ENCODE results near the gene SLX4IP. TPM values are rescaled to one million over a fixed set of nuclear protein-coding genes. Genes with fewer than 3 reads are reported as not detected.

The SLX4IP gene
- polyA plus RNA-seq, 2 of the 4 experiments (the other 2 are of a cell fraction): 3.4 to 7.5 TPM

DNA sequence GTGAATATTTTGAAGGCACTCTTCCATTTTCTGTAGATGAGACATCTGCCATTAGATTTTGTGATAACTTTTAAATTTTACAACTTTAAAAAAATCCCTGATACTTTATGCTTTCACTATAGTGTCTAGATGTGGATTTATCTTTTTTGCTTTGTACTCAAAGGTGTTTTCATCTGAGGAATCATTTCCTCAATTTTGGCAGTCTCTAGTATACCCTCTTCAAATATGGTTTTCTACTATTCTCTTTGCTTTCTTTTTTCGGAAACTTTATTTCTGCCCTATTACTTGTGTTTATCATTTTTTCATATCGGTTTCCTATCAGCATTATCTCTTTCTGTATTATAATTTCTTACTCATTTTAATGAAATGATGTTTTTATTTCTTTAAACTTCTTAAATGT is 62.2 kb downstream of the SLX4IP start (continued):
- TF ChIP-seq, protein P1, sequence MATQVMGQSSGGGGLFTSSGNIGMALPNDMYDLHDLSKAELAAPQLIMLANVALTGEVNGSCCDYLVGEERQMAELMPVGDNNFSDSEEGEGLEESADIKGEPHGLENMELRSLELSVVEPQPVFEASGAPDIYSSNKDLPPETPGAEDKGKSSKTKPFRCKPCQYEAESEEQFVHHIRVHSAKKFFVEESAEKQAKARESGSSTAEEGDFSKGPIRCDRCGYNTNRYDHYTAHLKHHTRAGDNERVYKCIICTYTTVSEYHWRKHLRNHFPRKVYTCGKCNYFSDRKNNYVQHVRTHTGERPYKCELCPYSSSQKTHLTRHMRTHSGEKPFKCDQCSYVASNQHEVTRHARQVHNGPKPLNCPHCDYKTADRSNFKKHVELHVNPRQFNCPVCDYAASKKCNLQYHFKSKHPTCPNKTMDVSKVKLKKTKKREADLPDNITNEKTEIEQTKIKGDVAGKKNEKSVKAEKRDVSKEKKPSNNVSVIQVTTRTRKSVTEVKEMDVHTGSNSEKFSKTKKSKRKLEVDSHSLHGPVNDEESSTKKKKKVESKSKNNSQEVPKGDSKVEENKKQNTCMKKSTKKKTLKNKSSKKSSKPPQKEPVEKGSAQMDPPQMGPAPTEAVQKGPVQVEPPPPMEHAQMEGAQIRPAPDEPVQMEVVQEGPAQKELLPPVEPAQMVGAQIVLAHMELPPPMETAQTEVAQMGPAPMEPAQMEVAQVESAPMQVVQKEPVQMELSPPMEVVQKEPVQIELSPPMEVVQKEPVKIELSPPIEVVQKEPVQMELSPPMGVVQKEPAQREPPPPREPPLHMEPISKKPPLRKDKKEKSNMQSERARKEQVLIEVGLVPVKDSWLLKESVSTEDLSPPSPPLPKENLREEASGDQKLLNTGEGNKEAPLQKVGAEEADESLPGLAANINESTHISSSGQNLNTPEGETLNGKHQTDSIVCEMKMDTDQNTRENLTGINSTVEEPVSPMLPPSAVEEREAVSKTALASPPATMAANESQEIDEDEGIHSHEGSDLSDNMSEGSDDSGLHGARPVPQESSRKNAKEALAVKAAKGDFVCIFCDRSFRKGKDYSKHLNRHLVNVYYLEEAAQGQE (IDR thresholded peaks at IDR 0.05): no peak
- TF ChIP-seq KDM5A (IDR thresholded peaks at IDR 0.05) (no peak), MAFK (IDR thresholded peaks at IDR 0.05; ENCODE audit: partially characterized antibody) (no peak)

DNA sequence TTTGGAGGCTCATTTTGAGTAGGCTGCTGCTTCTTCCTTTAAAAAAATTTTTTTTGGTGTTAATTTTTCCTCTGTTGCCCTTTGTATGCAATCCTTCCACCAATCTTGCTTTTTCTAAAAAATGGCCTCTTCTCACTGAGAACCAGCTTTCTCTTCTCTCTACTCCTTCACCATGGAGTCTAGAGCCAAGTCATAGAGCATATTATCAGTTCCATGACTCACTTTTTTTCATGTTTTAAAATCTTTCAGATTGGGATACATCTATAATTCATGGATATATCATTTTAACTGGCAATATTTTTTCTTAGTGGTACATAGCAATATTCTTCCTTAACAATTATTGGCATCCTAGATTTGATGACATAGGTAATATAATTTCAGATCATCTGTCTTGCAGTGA is 62.7 kb downstream of the SLX4IP start:
- ATAC-seq (no peak), DNase-seq (ENCODE audit: low read depth in 1 of 2, low spot score in 1 of 2) (no peak), FAIRE-seq (peak; percentile 74)
- POLR2A ChIA-PET: no interaction called here
- H3K4me2 ChIP-seq: no peak overlapping the region
- H3K9me3 ChIP-seq: no peaks in the 10 kb centered on the region
- H3K4me1 ChIP-seq: peaks cover 14% of the 10 kb centered on the region; the same call in 2 of the 3 replicates
- CTCF ChIA-PET: interaction anchor here (0.9 to 1.0 kb wide), 2 partner anchors 55 to 79 kb away, joined by 3 read pairs; no protein-coding TSS in a partner anchor
- peak; percentile 27 for TF ChIP-seq MAFK (IDR thresholded peaks at IDR 0.05; ENCODE audit: partially characterized antibody)
- TF ChIP-seq JUN (IDR thresholded peaks at IDR 0.05): no peak
- no peak overlapping the region for H3K4me3 ChIP-seq
- peak overlapping the region in 1 of 2 experiments; percentile 36; a peak in 2 of 6 replicates for H3K27ac ChIP-seq

DNA sequence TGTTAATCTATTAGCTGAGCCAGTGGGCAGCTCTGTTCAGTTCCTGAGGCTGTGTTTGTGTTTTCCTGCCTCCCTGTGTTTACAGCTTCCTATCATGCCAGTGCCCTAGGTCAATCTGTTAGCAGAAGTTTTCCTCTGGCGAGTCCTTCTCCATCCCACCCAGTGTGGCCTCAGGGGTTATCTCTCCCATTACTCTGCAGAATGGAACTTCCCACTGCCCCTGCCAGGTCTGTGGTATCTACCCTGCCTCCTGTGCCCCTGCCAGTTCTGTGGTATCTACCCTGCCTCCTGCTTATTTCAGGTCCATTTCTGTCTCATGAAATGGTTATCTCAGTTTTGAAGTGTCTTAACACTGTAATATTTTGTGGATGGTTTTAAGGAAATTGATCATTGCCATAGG is 63.1 kb downstream of the SLX4IP start:
- ChIA-PET CTCF (interaction anchor here (0.9 to 1.0 kb wide), 2 partner anchors 55 to 79 kb away, joined by 3 read pairs; no protein-coding TSS in a partner anchor), POLR2A (no interaction called here)
- no peak for FAIRE-seq
- no peak for DNase-seq (ENCODE audit: low read depth in 1 of 2, low spot score in 1 of 2)
- H3K27ac ChIP-seq: peak overlapping the region in 1 of 2 experiments; percentile 36; a peak in 3 of 6 replicates
- WGBS (ENCODE audit: missing lambda C conversion rate): 83% methylated on average over 1 of the region's 1 CpG
- H3K4me3 ChIP-seq: no peak overlapping the region
- peak; percentile 13 to 30; a peak in 2 of 6 replicates for ATAC-seq
- no peak overlapping the region for H3K4me2 ChIP-seq
- TF ChIP-seq RCOR1 (IDR thresholded peaks at IDR 0.05; ENCODE audit: low read depth, low read length) (no peak), ZNF302 (CRISPR knock-in tag; IDR thresholded peaks at IDR 0.05) (no peak), GATA3 (IDR thresholded peaks at IDR 0.05; ENCODE audit: borderline replicate concordance) (no peak), POLR2AphosphoS2 (conservative IDR thresholded peaks at IDR 0.05; ENCODE audit: low read length) (no peak), RNF2 (IDR thresholded peaks at IDR 0.05; ENCODE audit: borderline replicate concordance, low read depth) (no peak), JUN (IDR thresholded peaks at IDR 0.05) (no peak), CHD4 (IDR thresholded peaks at IDR 0.05; ENCODE audit: borderline replicate concordance) (no peak), FOSL2 (IDR thresholded peaks at IDR 0.05) (no peak), FOSL2 (CRISPR knock-in tag; IDR thresholded peaks at IDR 0.05) (no peak), ZFP36 (IDR thresholded peaks at IDR 0.05; ENCODE audit: borderline replicate concordance, partially characterized antibody) (no peak), HOXA7 (CRISPR knock-in tag; IDR thresholded peaks at IDR 0.05) (no peak)
- TF ChIP-seq, protein P2, sequence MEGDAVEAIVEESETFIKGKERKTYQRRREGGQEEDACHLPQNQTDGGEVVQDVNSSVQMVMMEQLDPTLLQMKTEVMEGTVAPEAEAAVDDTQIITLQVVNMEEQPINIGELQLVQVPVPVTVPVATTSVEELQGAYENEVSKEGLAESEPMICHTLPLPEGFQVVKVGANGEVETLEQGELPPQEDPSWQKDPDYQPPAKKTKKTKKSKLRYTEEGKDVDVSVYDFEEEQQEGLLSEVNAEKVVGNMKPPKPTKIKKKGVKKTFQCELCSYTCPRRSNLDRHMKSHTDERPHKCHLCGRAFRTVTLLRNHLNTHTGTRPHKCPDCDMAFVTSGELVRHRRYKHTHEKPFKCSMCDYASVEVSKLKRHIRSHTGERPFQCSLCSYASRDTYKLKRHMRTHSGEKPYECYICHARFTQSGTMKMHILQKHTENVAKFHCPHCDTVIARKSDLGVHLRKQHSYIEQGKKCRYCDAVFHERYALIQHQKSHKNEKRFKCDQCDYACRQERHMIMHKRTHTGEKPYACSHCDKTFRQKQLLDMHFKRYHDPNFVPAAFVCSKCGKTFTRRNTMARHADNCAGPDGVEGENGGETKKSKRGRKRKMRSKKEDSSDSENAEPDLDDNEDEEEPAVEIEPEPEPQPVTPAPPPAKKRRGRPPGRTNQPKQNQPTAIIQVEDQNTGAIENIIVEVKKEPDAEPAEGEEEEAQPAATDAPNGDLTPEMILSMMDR (IDR thresholded peaks at IDR 0.05): no peak
- TF ChIP-seq, protein P3, sequence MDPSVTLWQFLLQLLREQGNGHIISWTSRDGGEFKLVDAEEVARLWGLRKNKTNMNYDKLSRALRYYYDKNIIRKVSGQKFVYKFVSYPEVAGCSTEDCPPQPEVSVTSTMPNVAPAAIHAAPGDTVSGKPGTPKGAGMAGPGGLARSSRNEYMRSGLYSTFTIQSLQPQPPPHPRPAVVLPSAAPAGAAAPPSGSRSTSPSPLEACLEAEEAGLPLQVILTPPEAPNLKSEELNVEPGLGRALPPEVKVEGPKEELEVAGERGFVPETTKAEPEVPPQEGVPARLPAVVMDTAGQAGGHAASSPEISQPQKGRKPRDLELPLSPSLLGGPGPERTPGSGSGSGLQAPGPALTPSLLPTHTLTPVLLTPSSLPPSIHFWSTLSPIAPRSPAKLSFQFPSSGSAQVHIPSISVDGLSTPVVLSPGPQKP (IDR thresholded peaks at IDR 0.05; ENCODE audit: low read depth, low read length): no peak
- H3K9me3 ChIP-seq: no peaks in the 10 kb centered on the region
- peaks cover 14% of the 10 kb centered on the region; the same call in 2 of the 3 replicates for H3K4me1 ChIP-seq
